ENCODE data around the gene SYNC. TPM values are rescaled to one million over a fixed set of nuclear protein-coding genes. Genes with fewer than 3 reads are reported as not detected.

The SYNC gene
- total and polyA plus RNA-seq, 9 of the 15 experiments (the other 6 are each of a cell fraction or from before 2014, with no cell fraction given): 0.49 to 1.1 (median 0.87) TPM

DNA sequence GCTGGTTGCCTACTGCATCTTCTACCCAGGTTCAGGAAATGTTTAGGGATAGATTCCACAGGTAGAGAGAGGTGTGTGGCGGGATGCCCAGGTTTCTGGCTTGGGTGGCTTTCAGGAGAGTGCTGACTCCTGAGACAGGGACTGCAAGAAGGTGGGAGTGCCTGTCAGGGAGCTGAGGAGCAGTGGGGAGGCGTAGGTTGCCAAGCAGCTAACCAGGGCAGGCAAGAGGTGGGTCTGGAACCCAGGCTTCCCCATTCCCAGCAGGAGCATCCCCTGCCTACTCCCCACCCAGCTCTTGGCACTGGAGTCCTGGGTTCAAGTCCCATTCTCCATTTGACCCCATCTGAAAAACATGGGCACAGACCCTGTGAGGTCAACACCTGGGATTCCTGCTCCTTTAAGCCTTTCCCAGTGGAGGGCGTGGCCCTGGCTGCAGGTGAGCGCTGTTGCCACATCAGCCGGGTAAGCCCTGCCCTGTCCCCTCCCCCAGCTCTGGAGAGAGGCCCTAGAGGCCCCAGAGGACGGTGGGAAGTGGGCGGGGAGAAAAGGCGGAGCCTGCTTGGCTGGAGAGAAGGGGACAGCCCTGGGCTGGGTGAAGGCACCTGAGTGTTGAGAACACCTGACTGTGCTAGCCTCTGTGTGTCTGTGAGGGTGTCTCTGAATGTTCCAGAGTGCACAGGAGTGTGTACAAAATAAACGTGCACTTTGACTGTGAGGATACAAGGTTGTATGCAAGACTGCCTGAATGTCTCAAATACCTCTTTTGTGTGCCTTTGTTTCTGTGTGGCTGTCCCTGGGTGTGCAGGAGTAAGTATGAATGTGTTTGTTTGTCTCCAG lies 14.0 kb upstream of the SYNC start (continued):
- TF ChIP-seq, protein P1, sequence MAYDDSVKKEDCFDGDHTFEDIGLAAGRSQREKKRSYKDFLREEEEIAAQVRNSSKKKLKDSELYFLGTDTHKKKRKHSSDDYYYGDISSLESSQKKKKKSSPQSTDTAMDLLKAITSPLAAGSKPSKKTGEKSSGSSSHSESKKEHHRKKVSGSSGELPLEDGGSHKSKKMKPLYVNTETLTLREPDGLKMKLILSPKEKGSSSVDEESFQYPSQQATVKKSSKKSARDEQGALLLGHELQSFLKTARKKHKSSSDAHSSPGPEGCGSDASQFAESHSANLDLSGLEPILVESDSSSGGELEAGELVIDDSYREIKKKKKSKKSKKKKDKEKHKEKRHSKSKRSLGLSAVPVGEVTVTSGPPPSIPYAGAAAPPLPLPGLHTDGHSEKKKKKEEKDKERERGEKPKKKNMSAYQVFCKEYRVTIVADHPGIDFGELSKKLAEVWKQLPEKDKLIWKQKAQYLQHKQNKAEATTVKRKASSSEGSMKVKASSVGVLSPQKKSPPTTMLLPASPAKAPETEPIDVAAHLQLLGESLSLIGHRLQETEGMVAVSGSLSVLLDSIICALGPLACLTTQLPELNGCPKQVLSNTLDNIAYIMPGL (CRISPR knock-in tag; IDR thresholded peaks at IDR 0.05): no peak
- TF ChIP-seq TCF3 (CRISPR knock-in tag; IDR thresholded peaks at IDR 0.05) (no peak; the same call in 1 of the 2 replicates), HDAC2 (IDR thresholded peaks at IDR 0.05) (peak; percentile 53; the same call in 1 of the 2 replicates), NUFIP1 (IDR thresholded peaks at IDR 0.05; ENCODE audit: partially characterized antibody) (no peak), RBFOX2 (IDR thresholded peaks at IDR 0.05; ENCODE audit: low read depth, low read length) (peak; percentile 40; the same call in 1 of the 2 replicates), KDM5B (IDR thresholded peaks at IDR 0.05; ENCODE audit: insufficient replicate concordance, low read depth, low read length) (peak; percentile 73), SUPT5H (IDR thresholded peaks at IDR 0.05) (peak; percentile 59), TBL1XR1 (IDR thresholded peaks at IDR 0.05; ENCODE audit: low read length in 2 of 2) (peak; percentile 28 to 71; a peak in 1 of 4 replicates), ZNF785 (CRISPR knock-in tag; IDR thresholded peaks at IDR 0.05) (no peak), ZNF133 (CRISPR knock-in tag; IDR thresholded peaks at IDR 0.05) (no peak)
- TF ChIP-seq, protein P2, sequence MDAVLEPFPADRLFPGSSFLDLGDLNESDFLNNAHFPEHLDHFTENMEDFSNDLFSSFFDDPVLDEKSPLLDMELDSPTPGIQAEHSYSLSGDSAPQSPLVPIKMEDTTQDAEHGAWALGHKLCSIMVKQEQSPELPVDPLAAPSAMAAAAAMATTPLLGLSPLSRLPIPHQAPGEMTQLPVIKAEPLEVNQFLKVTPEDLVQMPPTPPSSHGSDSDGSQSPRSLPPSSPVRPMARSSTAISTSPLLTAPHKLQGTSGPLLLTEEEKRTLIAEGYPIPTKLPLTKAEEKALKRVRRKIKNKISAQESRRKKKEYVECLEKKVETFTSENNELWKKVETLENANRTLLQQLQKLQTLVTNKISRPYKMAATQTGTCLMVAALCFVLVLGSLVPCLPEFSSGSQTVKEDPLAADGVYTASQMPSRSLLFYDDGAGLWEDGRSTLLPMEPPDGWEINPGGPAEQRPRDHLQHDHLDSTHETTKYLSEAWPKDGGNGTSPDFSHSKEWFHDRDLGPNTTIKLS (IDR thresholded peaks at IDR 0.05; ENCODE audit: borderline replicate concordance, low read depth): peak; percentile 92
- TF ChIP-seq, protein P3, sequence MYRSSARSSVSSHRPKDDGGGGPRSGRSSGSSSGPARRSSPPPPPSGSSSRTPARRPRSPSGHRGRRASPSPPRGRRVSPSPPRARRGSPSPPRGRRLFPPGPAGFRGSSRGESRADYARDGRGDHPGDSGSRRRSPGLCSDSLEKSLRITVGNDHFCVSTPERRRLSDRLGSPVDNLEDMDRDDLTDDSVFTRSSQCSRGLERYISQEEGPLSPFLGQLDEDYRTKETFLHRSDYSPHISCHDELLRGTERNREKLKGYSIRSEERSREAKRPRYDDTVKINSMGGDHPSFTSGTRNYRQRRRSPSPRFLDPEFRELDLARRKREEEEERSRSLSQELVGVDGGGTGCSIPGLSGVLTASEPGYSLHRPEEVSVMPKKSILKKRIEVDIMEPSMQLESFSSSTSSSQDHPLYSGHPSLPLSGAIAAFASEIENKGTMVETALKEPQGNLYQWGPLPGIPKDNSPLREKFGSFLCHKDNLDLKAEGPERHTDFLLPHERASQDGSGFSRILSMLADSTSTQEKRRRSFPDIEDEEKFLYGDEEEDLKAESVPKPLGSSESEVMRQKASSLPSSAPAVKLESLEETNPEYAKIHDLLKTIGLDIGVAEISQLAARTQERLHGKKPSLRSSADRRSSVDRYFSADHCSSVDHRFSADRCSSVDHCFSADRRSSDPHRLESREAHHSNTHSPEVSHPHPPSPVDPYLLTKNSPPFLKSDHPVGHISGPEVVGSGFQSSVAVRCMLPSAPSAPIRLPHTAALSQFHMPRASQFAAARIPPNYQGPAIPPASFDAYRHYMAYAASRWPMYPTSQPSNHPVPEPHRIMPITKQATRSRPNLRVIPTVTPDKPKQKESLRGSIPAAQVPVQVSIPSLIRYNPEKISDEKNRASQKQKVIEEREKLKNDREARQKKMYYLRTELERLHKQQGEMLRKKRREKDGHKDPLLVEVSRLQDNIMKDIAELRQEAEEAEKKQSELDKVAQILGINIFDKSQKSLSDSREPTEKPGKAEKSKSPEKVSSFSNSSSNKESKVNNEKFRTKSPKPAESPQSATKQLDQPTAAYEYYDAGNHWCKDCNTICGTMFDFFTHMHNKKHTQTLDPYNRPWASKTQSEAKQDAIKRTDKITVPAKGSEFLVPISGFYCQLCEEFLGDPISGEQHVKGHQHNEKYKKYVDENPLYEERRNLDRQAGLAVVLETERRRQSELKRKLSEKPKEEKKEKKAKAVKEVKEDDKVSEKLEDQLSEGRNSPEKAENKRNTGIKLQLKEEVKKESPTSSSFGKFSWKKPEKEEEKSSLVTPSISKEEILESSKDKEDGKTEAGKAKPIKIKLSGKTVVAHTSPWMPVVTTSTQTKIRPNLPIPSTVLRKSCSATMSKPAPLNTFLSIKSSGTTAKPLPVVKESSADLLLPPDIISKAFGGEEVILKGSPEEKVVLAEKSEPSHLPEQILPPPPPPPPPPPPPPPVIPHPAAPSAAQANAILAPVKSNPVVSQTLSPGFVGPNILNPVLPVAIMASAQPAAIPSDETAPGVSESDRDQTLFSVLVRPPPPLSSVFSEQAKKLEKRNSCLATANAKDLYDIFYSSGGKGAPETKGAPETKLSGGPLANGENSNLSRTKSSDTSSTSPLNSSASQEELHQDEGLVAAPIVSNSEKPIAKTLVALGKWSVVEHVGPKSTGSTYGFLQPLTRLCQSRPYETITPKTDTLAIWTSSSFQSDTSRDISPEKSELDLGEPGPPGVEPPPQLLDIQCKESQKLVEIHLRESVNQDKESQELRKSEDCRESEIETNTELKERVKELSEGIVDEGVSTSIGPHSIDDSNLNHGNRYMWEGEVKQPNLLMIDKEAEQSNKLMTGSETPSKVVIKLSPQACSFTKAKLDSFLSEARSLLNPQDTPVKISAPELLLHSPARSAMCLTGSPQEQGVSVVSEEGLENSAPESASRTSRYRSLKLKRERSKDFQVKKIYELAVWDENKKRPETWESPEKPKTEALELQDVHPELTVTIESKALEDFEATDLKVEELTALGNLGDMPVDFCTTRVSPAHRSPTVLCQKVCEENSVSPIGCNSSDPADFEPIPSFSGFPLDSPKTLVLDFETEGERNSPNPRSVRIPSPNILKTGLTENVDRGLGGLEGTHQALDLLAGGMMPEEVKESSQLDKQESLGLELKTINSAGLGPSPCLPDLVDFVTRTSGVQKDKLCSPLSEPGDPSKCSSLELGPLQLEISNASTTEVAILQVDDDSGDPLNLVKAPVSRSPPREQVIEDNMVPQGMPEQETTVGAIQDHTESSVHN (IDR thresholded peaks at IDR 0.05; ENCODE audit: borderline replicate concordance in 1 of 2, low read depth in 1 of 2): no peak
- TF ChIP-seq, protein P4, sequence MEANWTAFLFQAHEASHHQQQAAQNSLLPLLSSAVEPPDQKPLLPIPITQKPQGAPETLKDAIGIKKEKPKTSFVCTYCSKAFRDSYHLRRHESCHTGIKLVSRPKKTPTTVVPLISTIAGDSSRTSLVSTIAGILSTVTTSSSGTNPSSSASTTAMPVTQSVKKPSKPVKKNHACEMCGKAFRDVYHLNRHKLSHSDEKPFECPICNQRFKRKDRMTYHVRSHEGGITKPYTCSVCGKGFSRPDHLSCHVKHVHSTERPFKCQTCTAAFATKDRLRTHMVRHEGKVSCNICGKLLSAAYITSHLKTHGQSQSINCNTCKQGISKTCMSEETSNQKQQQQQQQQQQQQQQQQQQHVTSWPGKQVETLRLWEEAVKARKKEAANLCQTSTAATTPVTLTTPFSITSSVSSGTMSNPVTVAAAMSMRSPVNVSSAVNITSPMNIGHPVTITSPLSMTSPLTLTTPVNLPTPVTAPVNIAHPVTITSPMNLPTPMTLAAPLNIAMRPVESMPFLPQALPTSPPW (CRISPR knock-in tag; IDR thresholded peaks at IDR 0.05): peak; percentile 56; the same call in 1 of the 2 replicates

All from K562 (cell line).